ENCODE measurements around the gene ADAM15.

The ADAM15 gene

DNA sequence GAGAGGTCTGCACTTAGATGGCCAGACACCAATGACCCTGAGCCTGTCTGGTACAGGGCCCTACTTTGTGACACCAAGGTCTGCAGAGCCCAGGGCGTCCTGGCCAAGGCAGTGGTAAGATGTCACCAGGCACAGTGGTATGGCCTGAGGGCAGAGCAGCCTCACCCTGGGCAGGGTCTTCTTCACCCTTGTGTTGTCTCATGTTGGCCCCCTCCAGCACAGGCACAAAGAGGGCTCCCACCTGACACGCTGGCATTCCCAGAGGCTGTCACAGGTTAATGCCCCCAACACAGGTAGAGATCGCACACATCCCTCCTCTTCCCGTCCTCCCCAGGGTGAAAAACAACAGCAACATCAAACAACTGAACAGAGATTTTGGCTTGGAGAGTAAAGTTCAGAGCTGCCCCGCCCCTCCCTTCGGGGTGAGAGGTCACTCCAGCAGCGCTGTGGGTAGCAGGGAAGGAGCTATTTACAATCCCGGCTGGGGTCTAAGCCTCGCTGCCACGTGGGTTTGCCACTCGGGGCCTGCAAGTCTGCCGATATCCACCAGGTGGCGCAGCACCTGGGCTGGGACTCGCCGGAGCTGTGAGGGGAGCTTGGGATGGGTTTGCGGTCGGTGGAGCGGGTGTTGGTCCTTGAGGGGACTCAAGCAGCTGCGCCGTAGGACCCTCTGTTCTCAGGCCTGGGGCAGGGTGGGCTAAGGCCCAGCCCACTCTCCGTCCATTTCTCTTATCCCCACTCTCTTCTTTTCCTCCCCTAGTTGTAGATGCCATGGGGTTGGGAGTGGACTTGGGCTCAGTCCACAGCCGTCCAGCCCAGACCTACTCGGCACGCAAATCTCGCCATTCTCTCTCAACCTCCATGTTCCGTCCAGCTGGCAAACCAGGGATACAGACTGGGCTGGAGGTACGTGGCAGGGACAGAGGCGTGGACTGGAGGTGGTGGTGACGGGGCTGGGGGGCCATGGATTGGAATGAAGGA lies 40.2 kb downstream of the ADAM15 start:
- Histone ChIP-seq H3K36me3 (ENCODE audit: insufficient read depth, low read length) (peaks cover under 1% of the 10 kb centered on the region), H2AFZ (ENCODE audit: low read depth, low read length) (no peak overlapping the region), H3K4me3 (ENCODE audit: low read length) (no peak overlapping the region), H3K4me1 (ENCODE audit: insufficient read depth, low read length) (peaks cover 9% of the 10 kb centered on the region), H3K27me3 (ENCODE audit: insufficient read depth, low read length) (no peaks in the 10 kb centered on the region), H3K9me3 (ENCODE audit: low read length) (no peaks in the 10 kb centered on the region)

DNA sequence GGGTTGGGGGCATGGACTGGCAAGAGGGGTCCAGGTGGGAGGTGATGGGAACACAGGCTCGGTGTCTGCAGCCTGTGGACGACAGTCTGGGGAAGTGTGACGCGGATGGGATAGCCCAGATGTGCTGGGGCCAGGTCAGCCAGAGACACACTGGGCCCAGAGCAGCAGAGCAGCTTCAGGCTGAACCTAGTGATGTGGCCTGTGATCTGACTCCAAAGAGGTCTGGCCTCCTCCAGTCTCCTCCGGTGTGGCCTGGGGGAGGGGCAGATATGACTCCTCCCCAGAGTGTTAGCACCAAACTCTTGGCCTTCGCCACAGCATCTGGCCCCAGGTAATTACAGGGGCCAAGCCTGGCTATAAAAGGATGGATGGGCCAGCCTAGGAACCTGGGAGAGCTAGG lies 41.0 kb downstream of the ADAM15 start:
- peaks cover 9% of the 10 kb centered on the region for H3K4me1 ChIP-seq (ENCODE audit: insufficient read depth, low read length)
- H3K36me3 ChIP-seq (ENCODE audit: insufficient read depth, low read length): no peaks in the 10 kb centered on the region
- no peaks in the 10 kb centered on the region for H3K27me3 ChIP-seq (ENCODE audit: insufficient read depth, low read length)
- no peak overlapping the region for H2AFZ ChIP-seq (ENCODE audit: low read depth, low read length)
- no peaks in the 10 kb centered on the region for H3K9me3 ChIP-seq (ENCODE audit: low read length)
- H3K4me3 ChIP-seq (ENCODE audit: low read length): no peak overlapping the region

DNA sequence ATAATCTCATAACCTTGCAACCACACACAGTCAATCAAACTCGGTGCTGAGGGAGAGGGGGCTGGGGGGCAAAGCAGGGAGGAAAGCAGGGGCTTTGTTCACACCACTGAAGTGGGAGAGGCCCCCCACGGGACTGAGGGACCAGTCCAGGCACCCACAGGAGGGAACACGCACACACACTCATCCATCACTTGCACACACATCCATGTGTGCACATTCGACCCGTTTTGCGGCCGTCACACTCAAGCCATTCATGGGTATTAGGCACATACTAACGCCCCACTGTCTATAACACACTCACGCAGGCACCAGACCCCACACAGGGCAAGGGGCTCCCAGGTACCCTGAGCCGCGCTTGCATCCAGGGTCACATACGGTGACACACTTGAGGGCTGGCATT lies 41.5 kb downstream of the ADAM15 start:
- peaks cover 9% of the 10 kb centered on the region for H3K4me1 ChIP-seq (ENCODE audit: insufficient read depth, low read length)

DNA sequence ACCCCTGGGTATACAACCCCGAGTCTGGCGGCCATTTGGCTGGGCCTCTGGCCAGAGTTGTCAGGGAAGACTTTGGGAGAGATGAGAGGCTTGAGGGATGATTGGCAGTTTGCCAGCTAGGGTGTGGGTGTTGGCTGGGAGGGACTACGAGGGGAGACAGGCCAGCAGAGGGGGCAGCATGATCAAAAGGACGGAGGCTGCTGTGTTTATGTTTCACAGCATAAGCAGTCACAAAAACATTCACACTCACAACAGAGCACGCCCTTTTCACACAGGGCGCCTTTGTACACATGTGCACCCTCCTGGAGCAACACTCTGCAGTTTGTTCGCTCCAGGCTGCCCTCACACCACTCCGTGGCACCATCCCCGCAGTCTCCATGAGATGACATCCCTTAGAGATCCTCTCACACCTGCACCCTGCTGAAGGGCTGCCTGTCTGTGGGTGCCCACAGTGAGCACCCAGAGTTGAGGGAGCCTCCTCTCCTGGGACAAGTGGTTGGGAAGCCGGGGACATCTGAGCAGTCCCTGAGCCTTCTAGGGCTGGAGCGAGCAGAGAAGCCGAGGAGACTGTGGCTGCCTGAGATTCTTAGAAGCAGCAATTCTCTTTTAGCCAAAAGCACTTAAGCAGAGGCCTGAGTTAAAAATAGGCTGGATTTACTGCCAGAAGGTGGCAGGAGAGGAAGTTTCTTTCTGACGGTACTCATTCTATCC lies 43.0 kb downstream of the ADAM15 start:
- Histone ChIP-seq H3K27me3 (ENCODE audit: insufficient read depth, low read length) (no peaks in the 10 kb centered on the region), H3K9me3 (ENCODE audit: low read length) (no peaks in the 10 kb centered on the region), H3K4me3 (ENCODE audit: low read length) (no peak overlapping the region), H2AFZ (ENCODE audit: low read depth, low read length) (no peak overlapping the region), H3K4me1 (ENCODE audit: insufficient read depth, low read length) (peaks cover 9% of the 10 kb centered on the region), H3K36me3 (ENCODE audit: insufficient read depth, low read length) (no peaks in the 10 kb centered on the region)

More for the DNA sequence above, 41.5 kb downstream of the ADAM15 start:
- H3K36me3 ChIP-seq (ENCODE audit: insufficient read depth, low read length): no peaks in the 10 kb centered on the region
- no peak overlapping the region for H3K4me3 ChIP-seq (ENCODE audit: low read length)
- H3K9me3 ChIP-seq (ENCODE audit: low read length): no peaks in the 10 kb centered on the region
- H2AFZ ChIP-seq (ENCODE audit: low read depth, low read length): no peak overlapping the region
- H3K27me3 ChIP-seq (ENCODE audit: insufficient read depth, low read length): no peaks in the 10 kb centered on the region

DNA sequence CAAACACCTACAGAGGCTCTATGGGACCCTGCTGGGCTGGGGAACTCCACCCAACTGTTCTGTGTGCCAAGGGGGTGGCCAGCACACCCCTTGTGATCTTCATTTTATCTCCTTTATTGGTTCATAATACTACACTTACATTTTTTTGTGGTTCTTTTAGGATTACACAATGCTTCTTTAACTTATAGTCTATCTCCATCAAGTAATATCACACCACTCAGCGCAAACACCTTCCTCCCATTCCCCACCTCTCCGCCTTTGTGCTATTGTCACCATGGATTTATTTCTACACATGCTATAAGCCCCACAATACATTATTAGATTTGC lies 43.5 kb downstream of the ADAM15 start:
- no peak overlapping the region for H2AFZ ChIP-seq (ENCODE audit: low read depth, low read length)
- peaks cover 9% of the 10 kb centered on the region for H3K4me1 ChIP-seq (ENCODE audit: insufficient read depth, low read length)
- H3K27me3 ChIP-seq (ENCODE audit: insufficient read depth, low read length): no peaks in the 10 kb centered on the region
- no peak overlapping the region for H3K4me3 ChIP-seq (ENCODE audit: low read length)
- H3K9me3 ChIP-seq (ENCODE audit: low read length): no peaks in the 10 kb centered on the region
- H3K36me3 ChIP-seq (ENCODE audit: insufficient read depth, low read length): no peaks in the 10 kb centered on the region

DNA sequence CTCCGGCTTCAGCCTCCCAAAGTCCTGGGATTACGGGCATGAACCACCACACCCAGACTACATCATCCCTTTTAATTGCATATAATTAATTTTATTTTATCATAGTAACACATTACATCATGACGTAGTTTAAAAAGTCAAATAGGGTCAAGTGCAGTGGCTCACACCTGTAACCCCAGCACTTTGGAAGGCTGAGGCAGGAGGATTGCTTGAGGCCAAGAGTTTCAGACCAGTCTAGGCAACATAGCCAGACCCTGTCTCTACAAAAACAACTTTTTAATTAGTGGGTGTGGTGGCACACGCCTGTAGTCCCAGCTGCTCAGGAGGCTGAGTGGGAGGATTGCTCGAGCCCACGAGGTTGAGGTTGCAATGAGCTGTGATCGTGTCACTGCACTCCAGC lies 48.2 kb downstream of the ADAM15 start:
- no peaks in the 10 kb centered on the region for H3K9me3 ChIP-seq (ENCODE audit: low read length)
- H3K36me3 ChIP-seq (ENCODE audit: insufficient read depth, low read length): no peaks in the 10 kb centered on the region
- H3K27me3 ChIP-seq (ENCODE audit: insufficient read depth, low read length): no peaks in the 10 kb centered on the region
- H2AFZ ChIP-seq (ENCODE audit: low read depth, low read length): no peak overlapping the region
- no peak overlapping the region for H3K4me3 ChIP-seq (ENCODE audit: low read length)
- no peaks in the 10 kb centered on the region for H3K4me1 ChIP-seq (ENCODE audit: insufficient read depth, low read length)

DNA sequence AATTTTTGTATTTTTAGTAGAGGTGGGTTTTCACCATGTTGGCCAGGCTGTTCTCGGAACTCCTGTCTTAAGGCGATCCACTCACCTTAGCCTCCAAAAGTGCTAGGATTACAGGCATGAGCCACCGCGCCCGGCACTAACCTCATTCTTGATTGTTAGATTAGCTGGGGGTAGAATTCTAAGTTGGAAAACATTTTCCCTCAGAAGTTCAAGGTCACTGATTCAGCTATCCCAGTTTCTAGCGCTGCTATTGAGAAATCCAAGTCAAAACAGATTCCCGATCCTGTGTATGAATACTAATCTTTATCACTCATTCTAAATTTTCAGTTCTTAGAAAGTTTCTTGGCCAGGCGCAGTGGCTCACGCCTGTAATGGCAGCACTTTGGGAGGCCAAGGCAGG lies 52.2 kb downstream of the ADAM15 start:
- Histone ChIP-seq H2AFZ (ENCODE audit: low read depth, low read length) (no peak overlapping the region), H3K9me3 (ENCODE audit: low read length) (no peaks in the 10 kb centered on the region), H3K4me3 (ENCODE audit: low read length) (no peak overlapping the region), H3K4me1 (ENCODE audit: insufficient read depth, low read length) (no peaks in the 10 kb centered on the region), H3K36me3 (ENCODE audit: insufficient read depth, low read length) (no peaks in the 10 kb centered on the region), H3K27me3 (ENCODE audit: insufficient read depth, low read length) (peaks cover 17% of the 10 kb centered on the region)

DNA sequence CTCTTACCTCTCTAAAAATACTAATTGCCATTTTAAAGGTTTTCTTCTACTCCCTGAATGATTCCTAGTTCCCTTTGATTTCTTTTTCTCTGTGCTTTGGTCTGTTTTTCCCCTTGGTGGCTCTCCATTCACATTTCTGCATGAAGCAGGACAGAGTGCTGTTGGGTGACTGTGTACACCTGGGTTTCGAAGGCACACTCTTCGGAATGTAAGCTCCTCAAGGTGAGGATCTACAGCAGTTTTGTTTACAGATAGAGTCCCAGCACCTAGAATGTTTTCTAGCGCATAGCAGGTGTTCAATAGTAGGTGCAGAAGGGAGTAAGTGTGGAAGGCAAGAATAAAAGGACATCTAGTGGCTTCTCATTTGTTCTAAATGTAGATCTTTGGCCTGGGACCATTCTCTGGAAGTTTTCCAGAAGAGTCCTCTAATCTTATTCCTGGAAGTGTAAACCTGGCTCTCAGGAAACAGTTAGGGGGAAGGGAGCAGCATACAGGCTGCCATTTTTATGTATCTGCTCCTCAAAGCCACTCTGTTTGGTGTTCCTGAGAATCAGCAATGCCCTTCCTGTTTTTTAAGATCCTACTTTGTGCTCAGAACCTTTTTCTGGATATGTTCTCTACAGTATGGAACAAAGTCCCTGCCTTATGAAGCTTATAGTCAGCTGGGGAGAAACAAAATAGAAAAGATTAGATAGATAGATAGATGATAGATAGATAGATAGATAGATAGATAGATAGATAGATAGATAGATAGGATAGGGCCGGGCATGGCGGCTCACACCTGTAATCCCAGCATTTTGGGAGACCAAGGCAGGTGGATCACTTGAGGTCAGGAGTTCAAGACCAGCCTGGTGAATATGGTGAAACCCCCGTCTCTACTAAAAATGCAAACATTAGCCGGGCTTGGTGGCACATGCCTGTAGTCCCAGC lies 53.8 kb downstream of the ADAM15 start:
- peaks cover 23% of the 10 kb centered on the region for H3K27me3 ChIP-seq (ENCODE audit: insufficient read depth, low read length)
- H3K4me1 ChIP-seq (ENCODE audit: insufficient read depth, low read length): no peaks in the 10 kb centered on the region
- no peak overlapping the region for H3K4me3 ChIP-seq (ENCODE audit: low read length)
- H3K9me3 ChIP-seq (ENCODE audit: low read length): no peaks in the 10 kb centered on the region
- no peak overlapping the region for H2AFZ ChIP-seq (ENCODE audit: low read depth, low read length)
- H3K36me3 ChIP-seq (ENCODE audit: insufficient read depth, low read length): no peaks in the 10 kb centered on the region

DNA sequence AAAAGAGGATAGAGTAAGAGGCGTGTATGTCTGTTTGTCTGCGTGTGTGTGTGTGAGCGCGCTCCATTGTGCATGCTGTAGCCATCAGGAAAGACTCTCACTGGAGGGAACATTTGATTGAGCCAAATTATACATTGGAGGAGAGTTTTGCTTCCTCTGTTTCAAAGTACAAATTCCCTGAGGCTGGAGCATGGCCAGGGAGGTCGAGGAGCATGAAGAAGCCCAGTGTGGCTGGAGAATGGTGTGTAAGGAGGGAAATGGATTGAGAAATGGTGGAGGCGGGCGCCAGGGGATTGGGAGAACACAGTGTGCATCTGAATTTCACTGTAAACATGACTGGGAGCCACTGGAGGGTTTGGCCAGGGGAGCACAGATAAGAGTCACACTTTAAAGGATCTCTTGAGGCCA lies 54.5 kb downstream of the ADAM15 start:
- no peaks in the 10 kb centered on the region for H3K9me3 ChIP-seq (ENCODE audit: low read length)
- no peak overlapping the region for H2AFZ ChIP-seq (ENCODE audit: low read depth, low read length)
- peaks cover 3% of the 10 kb centered on the region for H3K4me1 ChIP-seq (ENCODE audit: insufficient read depth, low read length)
- peaks cover 26% of the 10 kb centered on the region for H3K27me3 ChIP-seq (ENCODE audit: insufficient read depth, low read length)
- H3K4me3 ChIP-seq (ENCODE audit: low read length): no peak overlapping the region
- H3K36me3 ChIP-seq (ENCODE audit: insufficient read depth, low read length): no peaks in the 10 kb centered on the region

DNA sequence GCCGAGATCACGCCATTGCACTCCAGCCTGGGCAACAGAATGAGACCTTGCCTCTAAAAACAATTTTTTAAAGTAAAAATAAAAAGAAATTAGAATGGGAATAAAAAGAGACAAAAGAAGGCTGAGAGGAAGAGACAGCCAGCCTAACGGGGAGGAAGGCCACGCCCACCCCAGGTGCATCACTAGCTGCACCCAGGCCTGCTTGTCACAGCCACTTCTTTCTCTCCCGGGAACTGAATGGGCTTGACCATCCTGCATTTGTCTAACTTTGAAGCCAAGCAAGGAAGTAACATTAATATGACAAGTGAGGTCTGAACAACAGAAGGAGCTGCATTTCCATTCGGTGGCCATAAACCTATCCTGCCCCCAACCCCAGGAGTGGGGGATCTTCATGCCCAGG lies 55.7 kb downstream of the ADAM15 start:
- Histone ChIP-seq H3K4me1 (ENCODE audit: insufficient read depth, low read length) (peaks cover 7% of the 10 kb centered on the region), H3K4me3 (ENCODE audit: low read length) (no peak overlapping the region), H3K9me3 (ENCODE audit: low read length) (no peaks in the 10 kb centered on the region)

DNA sequence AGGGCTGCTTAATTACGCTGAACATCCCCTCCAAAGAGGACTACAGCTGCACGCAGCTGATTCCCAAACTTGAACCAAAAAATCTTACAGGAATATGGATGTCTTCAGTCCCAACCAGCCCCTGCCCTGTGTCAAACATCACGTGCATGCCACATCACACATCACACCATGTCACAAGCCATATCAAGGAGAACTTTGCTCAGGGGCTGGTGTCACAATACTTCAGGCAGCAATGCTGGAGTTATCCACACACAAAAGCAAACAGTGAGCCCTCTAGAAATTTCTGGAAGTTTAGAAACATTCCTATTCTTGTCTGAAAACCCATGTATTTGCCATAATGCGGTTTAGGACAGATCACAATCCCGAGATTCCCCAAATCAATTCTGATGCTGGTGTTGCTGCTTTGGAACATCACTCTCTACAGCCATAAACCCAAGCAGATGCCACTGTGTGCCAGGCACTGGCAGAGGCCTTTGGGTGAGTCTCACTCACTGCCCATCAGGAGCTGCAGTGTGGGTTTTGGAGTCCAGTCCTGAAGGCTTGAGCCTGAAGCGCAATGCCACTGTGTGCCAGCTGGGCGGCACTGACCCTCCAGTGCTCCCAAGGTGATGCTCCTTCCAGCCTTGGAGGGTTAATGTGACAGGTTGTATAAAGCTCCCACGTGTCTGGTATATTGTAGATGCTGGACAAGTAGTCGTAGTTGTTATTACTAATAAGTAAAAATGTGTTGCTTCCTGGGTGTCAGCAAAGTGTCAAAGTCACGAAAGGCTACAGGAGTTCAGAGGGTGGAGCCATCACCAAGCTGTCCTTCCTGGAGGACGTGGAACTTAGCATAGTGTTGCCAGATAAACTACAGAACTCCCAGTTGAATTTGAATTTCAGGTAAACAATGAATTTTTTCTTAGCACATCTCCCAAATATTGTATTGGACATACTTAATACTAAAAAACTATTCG lies 56.5 kb downstream of the ADAM15 start:
- Histone ChIP-seq H3K9me3 (ENCODE audit: low read length) (no peaks in the 10 kb centered on the region), H2AFZ (ENCODE audit: low read depth, low read length) (no peak overlapping the region), H3K4me3 (ENCODE audit: low read length) (no peak overlapping the region), H3K36me3 (ENCODE audit: insufficient read depth, low read length) (no peaks in the 10 kb centered on the region), H3K27me3 (ENCODE audit: insufficient read depth, low read length) (peaks cover 28% of the 10 kb centered on the region), H3K4me1 (ENCODE audit: insufficient read depth, low read length) (peaks cover 7% of the 10 kb centered on the region)

More for the DNA sequence above, 55.7 kb downstream of the ADAM15 start:
- no peaks in the 10 kb centered on the region for H3K36me3 ChIP-seq (ENCODE audit: insufficient read depth, low read length)
- H2AFZ ChIP-seq (ENCODE audit: low read depth, low read length): no peak overlapping the region
- peaks cover 26% of the 10 kb centered on the region for H3K27me3 ChIP-seq (ENCODE audit: insufficient read depth, low read length)

DNA sequence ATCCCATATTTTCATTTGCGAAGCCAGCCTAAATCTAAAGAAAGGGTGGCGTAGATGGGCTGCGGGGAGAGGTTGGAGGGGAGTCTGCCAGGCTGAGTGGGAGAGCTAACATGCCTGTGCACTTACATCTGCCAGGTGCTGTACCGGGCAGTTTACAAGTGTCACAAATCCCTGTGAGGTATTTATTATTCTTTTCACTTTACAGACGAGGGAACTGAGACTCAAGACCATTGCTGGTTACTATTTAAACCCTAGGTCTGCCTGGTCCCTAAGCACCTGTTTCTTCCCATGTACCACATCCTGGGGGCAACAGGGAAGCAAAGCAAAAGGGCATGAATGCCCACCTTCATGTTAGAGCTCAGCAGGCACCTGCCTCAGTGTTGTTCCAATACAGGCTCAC lies 57.2 kb downstream of the ADAM15 start:
- Histone ChIP-seq H3K4me3 (ENCODE audit: low read length) (no peak overlapping the region), H3K36me3 (ENCODE audit: insufficient read depth, low read length) (no peaks in the 10 kb centered on the region), H3K4me1 (ENCODE audit: insufficient read depth, low read length) (peaks cover 7% of the 10 kb centered on the region), H3K27me3 (ENCODE audit: insufficient read depth, low read length) (peaks cover 28% of the 10 kb centered on the region), H2AFZ (ENCODE audit: low read depth, low read length) (no peak overlapping the region), H3K9me3 (ENCODE audit: low read length) (no peaks in the 10 kb centered on the region)
